ENCODE results near the gene KIF21B.

KIF21B gene

DNA sequence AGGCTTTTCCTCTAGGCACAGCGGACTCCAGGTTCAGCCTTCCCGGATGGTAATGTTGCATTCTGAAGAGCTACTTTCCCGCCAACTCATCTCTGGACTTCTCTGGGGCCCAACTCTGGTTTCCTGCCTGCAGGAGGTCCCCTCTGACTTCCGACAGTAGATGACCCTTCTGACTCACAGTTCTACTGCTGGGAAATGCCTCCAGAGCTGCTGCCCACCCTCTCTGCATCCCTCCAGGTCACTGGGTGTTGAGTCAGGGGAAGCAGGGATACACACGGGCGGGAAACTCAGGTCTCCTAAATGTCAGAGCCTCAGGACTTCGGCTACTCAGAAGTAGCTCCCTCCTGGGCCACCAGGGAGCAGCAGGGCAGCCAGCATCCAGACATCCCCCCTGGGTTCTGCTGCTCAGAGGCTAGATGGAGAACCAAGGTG, 2.1 kb upstream of the KIF21B start:
- H3K4me3 ChIP-seq (ENCODE audit: low read length) = no peak overlapping the region
- TF ChIP-seq, protein P1, sequence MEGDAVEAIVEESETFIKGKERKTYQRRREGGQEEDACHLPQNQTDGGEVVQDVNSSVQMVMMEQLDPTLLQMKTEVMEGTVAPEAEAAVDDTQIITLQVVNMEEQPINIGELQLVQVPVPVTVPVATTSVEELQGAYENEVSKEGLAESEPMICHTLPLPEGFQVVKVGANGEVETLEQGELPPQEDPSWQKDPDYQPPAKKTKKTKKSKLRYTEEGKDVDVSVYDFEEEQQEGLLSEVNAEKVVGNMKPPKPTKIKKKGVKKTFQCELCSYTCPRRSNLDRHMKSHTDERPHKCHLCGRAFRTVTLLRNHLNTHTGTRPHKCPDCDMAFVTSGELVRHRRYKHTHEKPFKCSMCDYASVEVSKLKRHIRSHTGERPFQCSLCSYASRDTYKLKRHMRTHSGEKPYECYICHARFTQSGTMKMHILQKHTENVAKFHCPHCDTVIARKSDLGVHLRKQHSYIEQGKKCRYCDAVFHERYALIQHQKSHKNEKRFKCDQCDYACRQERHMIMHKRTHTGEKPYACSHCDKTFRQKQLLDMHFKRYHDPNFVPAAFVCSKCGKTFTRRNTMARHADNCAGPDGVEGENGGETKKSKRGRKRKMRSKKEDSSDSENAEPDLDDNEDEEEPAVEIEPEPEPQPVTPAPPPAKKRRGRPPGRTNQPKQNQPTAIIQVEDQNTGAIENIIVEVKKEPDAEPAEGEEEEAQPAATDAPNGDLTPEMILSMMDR (conservative IDR thresholded peaks at IDR 0.05; ENCODE audit: low read length) = peak; percentile 17; the same call in 1 of the 2 replicates
- no peak for DNase-seq (ENCODE audit: low read depth)

DNA sequence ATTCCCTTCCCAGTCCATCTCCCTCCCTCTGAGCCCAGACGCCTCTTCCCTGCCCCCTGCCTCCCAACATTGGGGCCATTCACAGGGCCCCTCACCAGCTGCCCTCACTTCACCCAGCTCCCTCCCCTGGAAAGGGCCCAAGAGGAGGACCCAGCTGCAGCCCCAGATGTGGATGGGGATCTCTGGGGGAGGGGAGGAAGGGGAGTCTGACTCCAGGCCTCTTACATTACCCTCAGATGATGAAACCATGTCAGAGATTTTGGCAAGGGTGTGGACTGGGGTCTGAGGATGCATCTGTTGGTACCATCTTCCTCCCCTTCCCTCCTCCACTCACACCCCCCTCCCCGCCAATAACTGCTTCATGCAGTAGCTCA, 1.1 kb upstream of the KIF21B start:
- TF ChIP-seq, protein P1 (conservative IDR thresholded peaks at IDR 0.05; ENCODE audit: low read length) = no peak
- DNase-seq (ENCODE audit: low read depth) = no peak
- H3K4me3 ChIP-seq (ENCODE audit: low read length) = no peak overlapping the region

DNA sequence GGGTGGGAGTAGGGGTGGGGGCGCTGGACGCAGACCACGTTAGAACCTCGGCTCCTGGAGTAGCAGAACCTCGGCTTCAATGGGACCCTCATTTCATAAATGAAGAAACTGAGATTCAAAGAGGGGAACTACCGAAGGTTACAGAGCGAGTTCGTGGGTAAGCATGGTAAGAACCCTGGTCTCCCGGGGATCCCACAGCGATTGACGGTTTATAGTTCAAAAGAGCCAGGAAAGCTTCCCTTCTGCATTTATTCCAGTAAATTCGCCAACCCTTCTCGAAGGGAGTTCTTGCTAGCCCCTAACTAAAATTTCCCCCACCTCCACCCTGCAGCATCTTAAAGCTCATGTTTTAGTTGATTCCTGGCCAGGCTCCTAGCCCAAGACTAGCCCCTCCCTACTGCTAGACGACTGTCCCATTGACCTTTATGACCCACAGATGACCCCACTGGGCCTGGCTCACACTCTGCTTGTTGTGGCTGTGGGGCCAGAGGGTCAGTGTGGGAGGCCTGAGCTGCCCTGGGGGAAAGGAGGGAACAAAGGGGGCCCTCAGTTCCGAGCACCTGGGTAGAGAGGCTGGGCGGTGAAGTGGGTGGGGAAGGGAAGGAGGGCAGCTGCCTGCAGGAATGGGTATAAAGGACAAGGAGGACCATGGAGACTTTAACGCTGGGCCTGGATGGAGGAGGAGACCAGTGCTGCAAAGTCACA, 558 bp upstream of the KIF21B start:
- no peak overlapping the region for H3K4me3 ChIP-seq (ENCODE audit: low read length)
- DNase-seq (ENCODE audit: low read depth) = no peak

DNA sequence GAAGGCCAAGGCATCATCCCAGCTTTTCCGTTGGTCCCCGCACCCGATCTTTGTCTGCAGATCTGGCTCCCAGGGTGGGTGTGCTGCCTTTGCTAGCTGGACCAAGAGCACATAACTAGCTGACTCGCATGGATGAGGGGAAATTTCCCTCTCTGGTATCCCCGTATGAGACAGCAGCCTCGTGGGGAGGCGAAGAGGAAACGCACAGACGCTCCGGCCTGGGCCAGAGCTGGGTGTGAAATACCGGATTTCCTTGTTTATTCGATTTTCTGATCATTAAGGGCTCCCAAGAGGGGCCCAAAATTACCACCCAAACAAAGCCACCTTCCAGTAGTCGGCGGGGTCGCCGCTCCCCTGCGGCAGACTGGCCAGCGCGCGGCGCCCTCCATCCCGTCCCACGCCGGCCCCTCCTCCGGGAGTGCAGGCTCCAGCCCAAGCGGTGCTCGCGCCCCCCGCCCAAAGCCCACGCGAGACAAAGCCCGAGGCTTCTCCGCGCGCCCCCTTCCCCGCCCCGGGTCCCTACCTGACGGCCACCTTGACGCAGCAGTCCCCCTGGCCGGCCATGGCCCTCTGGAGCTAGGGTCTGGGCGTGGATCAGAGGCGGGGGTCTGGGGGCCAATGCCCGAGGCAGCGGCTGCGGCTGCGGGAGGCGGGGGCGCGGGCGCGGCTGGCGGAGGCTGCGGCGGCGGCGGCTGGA, 546 bp downstream of the KIF21B start:
- DNase-seq (ENCODE audit: low read depth) = no peak
- H3K4me3 ChIP-seq (ENCODE audit: low read length) = peak overlapping the region; percentile 35
- TF ChIP-seq, protein P1 (conservative IDR thresholded peaks at IDR 0.05; ENCODE audit: low read length) = no peak

More for the DNA sequence above, 558 bp upstream of the KIF21B start:
- TF ChIP-seq, protein P1 (conservative IDR thresholded peaks at IDR 0.05; ENCODE audit: low read length) = no peak

DNA sequence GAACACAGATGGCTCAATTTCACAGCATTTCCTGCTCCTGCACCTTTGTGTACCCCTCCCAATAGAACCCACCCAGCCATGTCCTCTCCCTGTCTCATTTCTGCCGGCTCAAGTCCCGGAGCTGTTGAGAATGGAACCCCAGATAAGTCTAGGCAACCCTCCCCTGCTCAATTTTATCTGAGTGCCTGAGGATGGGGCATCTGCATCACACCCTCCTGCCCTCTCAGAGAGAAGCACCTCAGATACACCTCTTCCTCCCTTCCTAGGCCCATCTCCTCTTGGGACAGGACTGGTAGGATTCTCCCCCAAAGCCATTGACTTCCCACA, 1.1 kb downstream of the KIF21B start:
- TF ChIP-seq, protein P1 (conservative IDR thresholded peaks at IDR 0.05; ENCODE audit: low read length) = no peak
- no peak for DNase-seq (ENCODE audit: low read depth)
- no peak overlapping the region for H3K4me3 ChIP-seq (ENCODE audit: low read length)

DNA sequence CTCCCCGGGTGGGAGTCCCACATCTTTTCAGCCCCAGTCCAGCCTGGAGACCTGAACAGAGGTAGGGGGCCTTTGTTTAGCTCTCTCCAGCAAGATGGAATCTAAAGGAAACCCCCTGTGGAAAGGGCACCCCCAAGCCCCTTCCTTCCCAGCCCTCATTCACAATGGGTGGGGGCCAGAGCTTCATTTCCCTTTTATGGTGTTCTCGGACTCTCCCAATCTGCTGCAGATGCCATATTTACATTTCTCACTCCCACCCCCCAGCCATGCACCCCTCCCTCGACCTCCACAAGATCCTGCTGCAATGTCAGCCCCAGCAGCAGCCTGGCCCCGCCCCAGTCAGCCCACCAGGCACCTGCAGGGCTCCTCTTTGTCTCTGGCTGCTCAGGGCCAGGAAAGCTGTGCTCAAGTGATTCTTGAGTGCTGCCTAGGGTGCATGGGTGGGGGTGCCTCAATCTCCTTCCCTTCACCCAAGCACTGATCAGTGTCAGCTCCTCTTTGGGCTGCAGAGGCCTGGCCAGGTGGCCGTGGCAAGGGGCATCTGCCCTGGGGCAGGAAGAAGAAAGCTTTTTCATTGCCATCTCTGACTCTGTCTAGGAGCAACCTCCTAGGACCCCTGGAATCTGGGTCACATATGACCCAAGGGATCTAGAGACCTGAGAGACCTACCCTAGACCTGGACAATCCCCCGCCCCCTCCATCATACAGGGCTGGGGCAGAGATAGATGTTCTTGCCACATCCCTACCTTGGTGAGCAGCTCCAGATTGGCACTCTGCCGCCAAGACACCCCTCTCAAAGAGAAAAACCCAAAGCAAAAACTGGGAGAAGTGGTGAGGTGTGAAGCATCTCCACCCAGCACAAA, 1.7 kb downstream of the KIF21B start:
- no peak overlapping the region for H3K4me3 ChIP-seq (ENCODE audit: low read length)
- DNase-seq (ENCODE audit: low read depth) = no peak
- TF ChIP-seq, protein P1 (conservative IDR thresholded peaks at IDR 0.05; ENCODE audit: low read length) = no peak

Measured in AG10803 (cell line).